Activated CD4-positive, CD25-positive, alpha-beta regulatory T cell treated with anti-CD3 and anti-CD28 coated beads, Interleukin-2, amount 50 U/mL, for 24 hours (primary cell): ENCODE data around the gene TMEM238L.

ENCODE experiments used
- ATAC-seq, 2 donors: fragments of 150-1000 bp; cut with Tn5 transposase; one replicate each; pipeline ENCODE4 v1.10.0; 2021; ENCODE audit warnings: mild to moderate bottlenecking in 1 of 2, moderate library complexity in 1 of 2

The TMEM238L gene

GRCh38 chr17:10772425-10773380, 31.2 kb downstream of the TMEM238L start:
- ATAC-seq: no peak

- ATAC-seq: no peak
These were observed 32.8 kb downstream of the TMEM238L start for GRCh38 chr17:10771148-10771547.

- ATAC-seq: no peak
These were observed 34.1 kb downstream of the TMEM238L start for GRCh38 chr17:10769840-10770239.

- no peak for ATAC-seq
These were observed 35.1 kb downstream of the TMEM238L start for GRCh38 chr17:10768750-10769251.

GRCh38 chr17:10767232-10767631, 36.7 kb downstream of the TMEM238L start:
- ATAC-seq: no peak

- ATAC-seq: no peak
These were observed 41.9 kb downstream of the TMEM238L start for GRCh38 chr17:10762037-10762436.

GRCh38 chr17:10761281-10761680, 42.6 kb downstream of the TMEM238L start:
- ATAC-seq: no peak

- ATAC-seq: no peak
These were observed 45.8 kb downstream of the TMEM238L start for GRCh38 chr17:10758062-10758461.

- no peak for ATAC-seq
These were observed 46.3 kb downstream of the TMEM238L start for GRCh38 chr17:10757647-10758046.

GRCh38 chr17:10757067-10757466, 46.8 kb downstream of the TMEM238L start:
- ATAC-seq: no peak

- no peak for ATAC-seq
These were observed 47.3 kb downstream of the TMEM238L start for GRCh38 chr17:10756619-10757018.

- no peak for ATAC-seq
These were observed 47.7 kb downstream of the TMEM238L start for GRCh38 chr17:10756185-10756584.

- no peak for ATAC-seq
These were observed 48.2 kb downstream of the TMEM238L start for GRCh38 chr17:10755592-10756127.

GRCh38 chr17:10754861-10755591, 48.9 kb downstream of the TMEM238L start:
- no peak for ATAC-seq

GRCh38 chr17:10754109-10754508, 49.8 kb downstream of the TMEM238L start:
- no peak for ATAC-seq

- no peak for ATAC-seq
These were observed 51.2 kb downstream of the TMEM238L start for GRCh38 chr17:10752696-10753095.

GRCh38 chr17:10751563-10751962, 52.3 kb downstream of the TMEM238L start:
- ATAC-seq: no peak

- ATAC-seq: no peak
These were observed 53.7 kb downstream of the TMEM238L start for GRCh38 chr17:10750210-10750609.

GRCh38 chr17:10748531-10749181, 55.2 kb downstream of the TMEM238L start:
- ATAC-seq: no peak

GRCh38 chr17:10745231-10745630, 58.7 kb downstream of the TMEM238L start:
- no peak for ATAC-seq
